ENCODE results near the gene RBCK1. TPM values are rescaled to one million over a fixed set of nuclear protein-coding genes. Genes with fewer than 3 reads are reported as not detected.

The RBCK1 gene
- total RNA-seq, 1 donor from 2014 or later = 119 TPM

- no peak for TF ChIP-seq CTCF (IDR thresholded peaks at IDR 0.05)
- peaks cover 4% of the 10 kb centered on the region for H3K9me3 Mint-ChIP-seq (ENCODE audit: unreplicated experiment)
- no peak for DNase-seq (ENCODE audit: extremely low spot score, unreplicated experiment)
- no peak overlapping the region for H3K4me3 Mint-ChIP-seq (ENCODE audit: unreplicated experiment)
- no peaks in the 10 kb centered on the region for H3K27me3 Mint-ChIP-seq (ENCODE audit: unreplicated experiment)
- H3K4me1 Mint-ChIP-seq (ENCODE audit: unreplicated experiment) = peaks cover 1% of the 10 kb centered on the region
- H3K36me3 Mint-ChIP-seq (ENCODE audit: unreplicated experiment) = peaks cover 38% of the 10 kb centered on the region
- no peak overlapping the region for H3K27ac Mint-ChIP-seq (ENCODE audit: unreplicated experiment)
Observed at GRCh38 chr20:415820-416322, 7.8 kb downstream of the RBCK1 start.

GRCh38 chr20:416950-417800 lies 9.1 kb downstream of the RBCK1 start:
- DNase-seq (ENCODE audit: extremely low spot score, unreplicated experiment) = no peak
- TF ChIP-seq CTCF (IDR thresholded peaks at IDR 0.05) = no peak
- Mint-ChIP-seq H3K36me3 (ENCODE audit: unreplicated experiment) (peaks cover 38% of the 10 kb centered on the region), H3K9me3 (ENCODE audit: unreplicated experiment) (no peaks in the 10 kb centered on the region), H3K27ac (ENCODE audit: unreplicated experiment) (no peak overlapping the region), H3K4me1 (ENCODE audit: unreplicated experiment) (no peaks in the 10 kb centered on the region), H3K27me3 (ENCODE audit: unreplicated experiment) (no peaks in the 10 kb centered on the region), H3K4me3 (ENCODE audit: unreplicated experiment) (no peak overlapping the region)

GRCh38 chr20:417801-418342 lies 9.8 kb downstream of the RBCK1 start:
- no peak for TF ChIP-seq CTCF (IDR thresholded peaks at IDR 0.05)
- Mint-ChIP-seq H3K27me3 (ENCODE audit: unreplicated experiment) (no peaks in the 10 kb centered on the region), H3K9me3 (ENCODE audit: unreplicated experiment) (no peaks in the 10 kb centered on the region), H3K4me1 (ENCODE audit: unreplicated experiment) (no peaks in the 10 kb centered on the region), H3K36me3 (ENCODE audit: unreplicated experiment) (peaks cover 39% of the 10 kb centered on the region), H3K27ac (ENCODE audit: unreplicated experiment) (no peak overlapping the region), H3K4me3 (ENCODE audit: unreplicated experiment) (no peak overlapping the region)
- DNase-seq (ENCODE audit: extremely low spot score, unreplicated experiment) = no peak

- H3K4me1 Mint-ChIP-seq (ENCODE audit: unreplicated experiment) = no peaks in the 10 kb centered on the region
- no peaks in the 10 kb centered on the region for H3K27me3 Mint-ChIP-seq (ENCODE audit: unreplicated experiment)
- DNase-seq (ENCODE audit: extremely low spot score, unreplicated experiment) = no peak
- H3K27ac Mint-ChIP-seq (ENCODE audit: unreplicated experiment) = no peak overlapping the region
- no peak for TF ChIP-seq CTCF (IDR thresholded peaks at IDR 0.05)
- no peak overlapping the region for H3K4me3 Mint-ChIP-seq (ENCODE audit: unreplicated experiment)
- H3K36me3 Mint-ChIP-seq (ENCODE audit: unreplicated experiment) = peaks cover 35% of the 10 kb centered on the region
- no peaks in the 10 kb centered on the region for H3K9me3 Mint-ChIP-seq (ENCODE audit: unreplicated experiment)
Observed at GRCh38 chr20:418858-419365, 10.8 kb downstream of the RBCK1 start.

GRCh38 chr20:419556-420165 lies 11.6 kb downstream of the RBCK1 start:
- H3K4me1 Mint-ChIP-seq (ENCODE audit: unreplicated experiment) = no peaks in the 10 kb centered on the region
- no peaks in the 10 kb centered on the region for H3K27me3 Mint-ChIP-seq (ENCODE audit: unreplicated experiment)
- peaks cover 40% of the 10 kb centered on the region for H3K36me3 Mint-ChIP-seq (ENCODE audit: unreplicated experiment)
- H3K9me3 Mint-ChIP-seq (ENCODE audit: unreplicated experiment) = no peaks in the 10 kb centered on the region
- no peak for DNase-seq (ENCODE audit: extremely low spot score, unreplicated experiment)
- no peak overlapping the region for H3K27ac Mint-ChIP-seq (ENCODE audit: unreplicated experiment)
- no peak overlapping the region for H3K4me3 Mint-ChIP-seq (ENCODE audit: unreplicated experiment)
- TF ChIP-seq CTCF (IDR thresholded peaks at IDR 0.05) = no peak

Measured in osteocyte (in vitro differentiated cells).